K562 (cell line): ENCODE results near the gene HMBS. TPM values are rescaled to one million over a fixed set of nuclear protein-coding genes. Genes with fewer than 3 reads are reported as not detected.
A peak's percentile ranks its signal among the peaks of the same experiment; 100 is the strongest.

Source experiments
- BCOR ChIP-seq: fragments of 450-650 bp; IDR thresholded peaks from 2 replicates; pipeline ENCODE4 v1.6.1; 2016
- BRD4 ChIP-seq: fragments of 200-600 bp; sonication (generic); IDR thresholded peaks from 2 replicates; pipeline ENCODE4 v1.6.1; 2017; ENCODE audit warnings: inconsistent platforms
- CTBP1 ChIP-seq: fragments of 450-650 bp; IDR thresholded peaks from 2 replicates; pipeline ENCODE4 v1.6.1; 2016; ENCODE audit warnings: borderline replicate concordance
- CTCF ChIP-seq, 3 experiments: IDR thresholded peaks in 2 of 3; conservative IDR thresholded peaks in 1 of 3; 2 replicates each; pipeline ENCODE4 v1.5.1; 2011 to 2012; ENCODE audit warnings: low read length in 3 of 3, mild to moderate bottlenecking in 3 of 3, control low read depth in 2 of 3, improper control_type of control experiment in 1 of 3, inconsistent platforms in 1 of 3, low read depth in 1 of 3, mixed read lengths in 1 of 3, moderate library complexity in 1 of 3; ENCODE audit not compliant: insufficient read depth in 2 of 3
- DEAF1 ChIP-seq: fragments of 450-650 bp; formaldehyde crosslinking; IDR thresholded peaks from 2 replicates; pipeline ENCODE4 v1.4.0; 2020; ENCODE audit warnings: mild to moderate bottlenecking, moderate library complexity
- EP400 ChIP-seq: fragments of 450-650 bp; IDR thresholded peaks from 2 replicates; pipeline ENCODE4 v1.6.1; 2017; ENCODE audit warnings: antibody characterized with exemption, mild to moderate bottlenecking, moderate library complexity
- MAZ ChIP-seq, 2 experiments: fragments of 450-650 bp in 1 of 2; sonication (generic) in 1 of 2; formaldehyde crosslinking; IDR thresholded peaks in 1 of 2; conservative IDR thresholded peaks in 1 of 2; 2 replicates each; pipeline versions ENCODE4 v1.4.0 to v1.5.0; 2020; ENCODE audit warnings: mild to moderate bottlenecking in 1 of 2, missing genetic modification reagents in 1 of 2
- MNT ChIP-seq, 2 experiments: fragments of 450-650 bp; conservative IDR thresholded peaks; 2 replicates each; pipeline ENCODE4 v1.6.1; 2017; ENCODE audit warnings: mild to moderate bottlenecking in 2 of 2, moderate library complexity in 2 of 2
- NCOA6 ChIP-seq: fragments of 450-650 bp; IDR thresholded peaks from 2 replicates; pipeline ENCODE4 v1.6.1; 2017; ENCODE audit warnings: mild to moderate bottlenecking
- REST ChIP-seq, 2 experiments: fragments of 450-650 bp; formaldehyde crosslinking in 1 of 2; IDR thresholded peaks; 2 replicates each; pipeline versions ENCODE4 v1.4.0 to v1.6.1; 2014 to 2020; ENCODE audit warnings: mild to moderate bottlenecking in 2 of 2, borderline replicate concordance in 1 of 2, low read depth in 1 of 2
- SMAD3 ChIP-seq: fragments of 450-650 bp; formaldehyde crosslinking; conservative IDR thresholded peaks from 2 replicates; pipeline ENCODE4 v1.4.0; 2020; ENCODE audit warnings: mild to moderate bottlenecking
- SUPT5H ChIP-seq: fragments of 450-650 bp; IDR thresholded peaks from 2 replicates; pipeline ENCODE4 v1.6.1; 2016
- WHSC1 ChIP-seq: IDR thresholded peaks from one replicate; pipeline ENCODE4 v1.6.1; 2012; ENCODE audit warnings: low read length, control low read depth, inconsistent platforms
- ZFP36 ChIP-seq: fragments of 150-350 bp; IDR thresholded peaks from 2 replicates; pipeline ENCODE4 v1.6.1; 2018; ENCODE audit warnings: low read length, low read depth; ENCODE audit not compliant: partially characterized antibody
- polyA plus RNA-seq, 8 experiments: library from polyadenylated mRNA; depleted of rRNA in 4 of 8; stranded (reverse) in 5 of 8; unstranded in 3 of 8; fragments of >200 nt; fragmentation: Nextera tagmentation in 2 of 8; fragmentation: Illumina TruSeq in 1 of 8; extraction: Ambion mirVana in 2 of 8; extraction: Trizol in 1 of 8; gene quantifications; 2 replicates each; pipeline versions ENCODE4 v1.2.1 to v1.2.3, GENCODE V29; 2011 to 2014; ENCODE audit warnings: inconsistent platforms in 1 of 8, missing spikeins in 1 of 8
- total RNA-seq, 7 experiments: library from RNA; depleted of rRNA in 6 of 7; stranded (reverse); fragments of >200 nt in 6 of 7; fragmentation: Illumina TruSeq in 2 of 7; extraction: Trizol in 2 of 7; gene quantifications; 2 replicates each; pipeline versions ENCODE4 v1.2.1 to v1.2.3, GENCODE V29; 2011 to 2021; ENCODE audit warnings: low replicate concordance in 1 of 7

Gene HMBS
- total and polyA plus RNA-seq, 9 of the 15 experiments (the other 6 are each of a cell fraction or from before 2014, with no cell fraction given), result 56.9 to 385 (median 286) TPM

GRCh38 chr11:119065369-119065768 lies 19.3 kb upstream of the HMBS start (continued):
- TF ChIP-seq MAZ (CRISPR knock-in tag; conservative IDR thresholded peaks at IDR 0.05 in 1 of 2, IDR thresholded peaks at IDR 0.05 in 1 of 2) (0 out of 4 replicates have a peak, but pooled peaks of 1 of the 2 experiments have one; percentile 13), ZFP36 (peak; percentile 57), NCOA6 (no peak), WHSC1 (no peak), CTBP1 (peak; percentile 33; the same call in 1 of the 2 replicates), SMAD3 (CRISPR knock-in tag) (0 out of 2 replicates have a peak, but pooled peaks have one; percentile 25), EP400 (peak; percentile 36; the same call in 1 of the 2 replicates), MNT (conservative IDR thresholded peaks at IDR 0.05) (peak in 1 of 2 experiments; percentile 33; a peak in 1 of 4 replicates), REST (IDR thresholded peaks at IDR 0.05; ENCODE audit: borderline replicate concordance) (peak; percentile 70; the same call in 1 of the 2 replicates), REST (CRISPR knock-in tag; IDR thresholded peaks at IDR 0.05; ENCODE audit: low read depth) (no peak), SUPT5H (no peak), BRD4 (0 out of 2 replicates have a peak, but pooled peaks have one; percentile 25), DEAF1 (CRISPR knock-in tag) (peak; percentile 54; the same call in 1 of the 2 replicates), CTCF (IDR thresholded peaks at IDR 0.05 in 2 of 3, conservative IDR thresholded peaks at IDR 0.05 in 1 of 3; ENCODE audit: insufficient read depth in 2 of 3, low read depth in 1 of 3, low read length in 3 of 3) (peak; percentile 73 to 81 (median 80)), BCOR (peak; percentile 32; the same call in 1 of the 2 replicates)
